Erythroblast (primary cell): ENCODE data around the gene STARD9.

ENCODE experiments used
- DNase-seq, 2 experiments: peaks; one replicate each; lab custom pipeline; 2025; lab: John Stamatoyannopoulos, UW
- GATA1 ChIP-seq: IDR thresholded peaks from 2 replicates; pipeline ENCODE4 v1.6.1; 2011; ENCODE audit warnings: low read depth, mild to moderate bottlenecking, control low read depth, low read length, moderate library complexity
- POLR2A ChIP-seq: IDR thresholded peaks from 2 replicates; pipeline ENCODE4 v1.6.1; 2011; ENCODE audit warnings: mild to moderate bottlenecking, low read length

Gene STARD9

DNA sequence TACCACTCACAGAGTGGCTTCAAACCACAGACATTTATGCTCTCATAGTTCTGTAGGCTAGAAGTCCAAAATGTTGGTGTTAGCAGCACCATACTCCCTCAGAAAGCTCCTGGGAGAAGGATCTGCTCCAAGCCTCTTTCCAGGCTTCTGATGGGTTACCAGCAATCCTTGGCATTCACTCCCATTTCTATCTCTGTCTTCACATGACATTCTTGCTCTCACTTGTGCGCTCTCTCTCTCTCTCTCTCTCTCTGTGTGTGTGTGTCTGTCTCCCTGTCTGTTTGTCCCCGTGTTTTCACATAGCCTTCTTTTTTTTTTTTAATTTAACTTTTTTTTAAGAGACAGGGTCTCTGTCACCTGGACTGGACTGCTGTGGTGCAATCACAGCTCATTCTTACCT is 135.3 kb downstream of the STARD9 start:
- TF ChIP-seq POLR2A = no peak
- no peak for TF ChIP-seq GATA1
- no peak for DNase-seq

DNA sequence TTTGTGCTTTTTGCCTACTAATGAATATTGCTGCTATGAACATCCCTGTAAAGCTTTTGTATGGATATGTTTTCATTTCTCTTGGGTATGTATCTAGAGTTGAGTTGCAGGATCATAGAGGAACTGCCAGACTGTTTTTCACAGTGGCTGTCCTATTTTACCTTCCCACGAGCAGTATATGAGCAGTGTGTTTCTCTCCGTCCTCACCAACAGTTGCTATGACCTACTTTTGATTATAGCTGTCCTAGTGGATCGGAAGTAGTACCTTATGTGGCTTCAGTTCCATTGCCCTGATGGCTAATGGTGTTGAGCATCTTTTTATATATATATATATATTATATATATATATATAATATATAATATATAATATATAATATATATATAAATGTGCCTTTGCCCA is 136.3 kb downstream of the STARD9 start:
- no peak for TF ChIP-seq POLR2A
- TF ChIP-seq GATA1 = no peak
- no peak for DNase-seq

DNA sequence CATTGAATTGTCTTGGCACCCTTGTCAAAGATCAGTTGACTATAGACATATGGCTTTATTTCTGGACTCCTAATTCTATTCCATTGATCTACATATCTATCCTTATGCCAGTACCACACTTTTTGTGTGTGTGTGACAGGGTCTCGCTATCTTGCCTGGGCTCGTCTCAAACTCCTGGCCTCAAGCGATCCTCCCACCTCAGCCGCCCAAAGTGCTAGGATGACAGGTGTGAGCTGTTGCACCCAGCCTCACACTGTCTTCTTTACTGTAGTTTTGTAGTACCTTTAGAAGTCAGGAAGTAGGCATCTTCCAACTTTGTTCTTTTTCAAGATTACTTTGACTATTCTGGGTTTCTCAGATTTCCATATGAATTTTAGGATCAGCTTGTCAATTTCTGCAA is 137.2 kb downstream of the STARD9 start:
- DNase-seq = no peak
- TF ChIP-seq GATA1 (no peak), POLR2A (no peak)

DNA sequence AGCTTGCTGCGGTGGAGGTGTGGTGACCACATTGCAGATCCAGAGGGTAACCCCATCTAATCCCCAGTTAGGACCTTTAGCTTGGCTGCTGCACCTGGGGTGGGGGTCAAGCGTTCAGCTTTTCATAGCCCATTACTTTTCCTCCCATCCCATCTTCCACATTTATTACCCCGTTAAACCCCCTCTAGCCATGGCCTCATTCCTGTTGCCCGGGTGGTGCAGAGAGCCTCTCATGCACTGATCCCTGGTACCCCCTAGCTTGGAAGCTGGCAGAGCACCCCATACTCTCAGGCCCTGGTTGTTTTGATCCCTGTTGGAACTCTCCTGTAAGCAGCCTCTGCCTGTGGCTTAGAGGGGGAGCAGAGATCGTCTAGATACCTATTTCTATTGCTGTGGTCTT is 140.7 kb downstream of the STARD9 start:
- DNase-seq = no peak

DNA sequence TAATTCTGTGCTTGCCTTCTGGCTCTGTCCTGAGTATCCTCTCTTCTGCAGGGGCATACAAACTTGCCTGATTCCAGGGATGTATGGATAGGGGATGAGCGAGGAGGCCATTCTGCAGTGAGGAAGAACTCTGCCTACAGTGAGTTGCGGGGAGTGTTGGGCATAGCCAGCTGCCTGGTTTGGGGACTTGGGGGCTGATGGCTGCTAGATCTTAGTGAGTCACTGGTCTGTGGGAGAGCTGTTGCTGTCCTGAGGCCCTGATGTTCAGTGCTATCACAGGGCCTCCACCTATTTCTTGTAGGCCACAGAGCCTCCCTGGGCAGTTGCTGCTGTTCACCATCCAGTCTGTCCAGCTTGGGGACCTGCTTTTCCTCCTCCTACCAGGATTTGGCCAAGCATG is 141.2 kb downstream of the STARD9 start:
- TF ChIP-seq GATA1 (no peak), POLR2A (no peak)
- DNase-seq = no peak

More for the DNA sequence above, 140.7 kb downstream of the STARD9 start:
- TF ChIP-seq GATA1 (no peak), POLR2A (no peak)

DNA sequence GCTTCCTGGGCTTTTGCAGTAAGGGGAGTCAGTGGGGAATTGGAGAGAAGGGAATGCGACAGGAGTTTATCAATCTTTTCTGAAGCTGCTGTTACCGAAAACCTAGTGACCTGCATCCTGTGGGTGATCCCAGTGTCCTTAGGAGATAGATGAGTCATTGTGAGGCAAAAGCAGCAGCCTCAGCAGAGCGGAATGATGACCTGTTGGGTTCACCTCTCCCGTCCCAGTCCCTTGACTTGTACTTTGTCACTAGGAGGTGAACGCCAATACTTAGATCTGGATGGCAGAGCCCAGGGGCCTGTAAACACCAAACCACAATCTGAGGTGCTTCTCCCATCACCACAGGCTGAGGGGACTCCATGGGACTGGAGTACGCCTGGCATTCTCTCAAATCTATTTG is 143.6 kb downstream of the STARD9 start:
- TF ChIP-seq POLR2A = no peak
- no peak for TF ChIP-seq GATA1
- no peak for DNase-seq

DNA sequence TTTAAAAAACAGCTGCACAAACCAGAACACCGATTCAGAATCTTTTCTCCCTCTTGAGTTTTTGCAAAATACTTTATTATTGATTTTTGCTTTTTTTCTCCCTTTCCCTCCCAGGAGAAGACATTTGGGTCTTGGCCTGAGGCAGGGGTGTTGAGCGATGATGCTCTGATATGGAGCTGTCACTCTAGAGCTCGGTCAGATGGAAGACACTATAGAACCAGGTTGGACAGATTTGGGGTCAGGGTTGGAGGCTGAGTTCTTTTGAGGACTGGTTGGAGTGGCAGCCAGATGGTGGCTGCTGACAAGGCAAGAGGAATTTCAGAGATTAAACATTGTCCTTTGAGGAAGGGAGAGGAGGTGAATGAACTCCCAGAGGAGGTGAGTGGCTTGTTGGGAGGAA is 144.7 kb downstream of the STARD9 start:
- DNase-seq = no peak
- TF ChIP-seq POLR2A = no peak

DNA sequence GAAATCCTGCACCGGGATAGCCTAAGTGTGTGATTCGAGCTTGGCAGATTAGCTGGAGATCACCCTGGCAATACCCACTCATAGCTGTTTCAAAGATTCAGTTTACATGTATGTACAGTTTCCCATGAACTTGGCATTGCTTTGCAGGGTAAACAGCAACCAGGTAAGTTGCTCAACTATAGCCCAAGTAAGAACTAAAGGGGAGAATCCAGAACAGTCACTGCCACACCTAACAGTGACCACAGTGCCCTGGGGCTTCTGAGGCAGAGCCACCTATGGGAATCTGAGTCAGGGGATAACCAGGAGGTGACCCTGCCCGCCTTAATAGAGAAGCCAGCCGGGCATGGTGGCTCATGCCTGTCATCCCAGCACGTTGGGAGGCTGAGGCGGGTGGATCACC is 145.6 kb downstream of the STARD9 start:
- TF ChIP-seq GATA1 = no peak
- no peak for TF ChIP-seq POLR2A
- no peak for DNase-seq

DNA sequence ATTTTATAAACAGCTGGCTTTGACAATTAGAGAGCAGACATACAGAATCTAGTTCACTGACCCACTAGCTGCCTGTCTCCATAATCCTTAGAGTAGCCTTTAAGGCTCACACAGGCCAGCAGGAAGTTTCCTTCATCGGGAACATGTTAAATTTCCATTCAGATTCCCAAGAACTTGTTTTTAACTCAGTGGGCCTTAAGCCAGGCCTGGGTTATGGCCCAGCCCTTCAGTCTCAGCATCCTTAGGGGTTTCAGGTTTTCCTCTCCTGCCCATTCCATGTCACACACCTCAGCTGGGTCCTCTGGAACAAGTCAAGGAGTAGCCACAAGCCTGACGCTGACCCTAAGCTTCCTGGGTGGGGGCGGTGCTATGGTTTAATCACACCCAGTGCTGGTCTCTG is 146.5 kb downstream of the STARD9 start:
- no peak for DNase-seq
- no peak for TF ChIP-seq GATA1
- no peak for TF ChIP-seq POLR2A

DNA sequence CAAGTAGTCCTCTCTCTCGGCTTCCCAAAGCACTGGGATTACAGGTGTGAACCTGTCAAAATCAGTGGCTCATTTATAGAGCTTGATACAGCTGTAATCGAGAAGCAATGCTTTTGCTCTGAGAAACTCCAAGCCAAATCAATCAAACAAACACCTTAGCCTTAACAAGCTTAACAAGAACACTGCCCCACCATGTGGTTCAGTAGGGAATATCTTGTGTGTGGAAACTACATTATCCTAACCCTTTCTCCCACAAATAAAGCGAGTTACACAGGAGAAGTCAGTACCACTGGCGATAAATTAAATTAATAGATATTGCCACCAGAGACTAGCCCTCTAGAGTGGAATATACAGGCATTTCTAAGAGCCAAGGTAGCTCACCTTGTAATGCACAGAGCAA is 147.7 kb downstream of the STARD9 start:
- DNase-seq = no peak
- TF ChIP-seq POLR2A (no peak), GATA1 (no peak)

DNA sequence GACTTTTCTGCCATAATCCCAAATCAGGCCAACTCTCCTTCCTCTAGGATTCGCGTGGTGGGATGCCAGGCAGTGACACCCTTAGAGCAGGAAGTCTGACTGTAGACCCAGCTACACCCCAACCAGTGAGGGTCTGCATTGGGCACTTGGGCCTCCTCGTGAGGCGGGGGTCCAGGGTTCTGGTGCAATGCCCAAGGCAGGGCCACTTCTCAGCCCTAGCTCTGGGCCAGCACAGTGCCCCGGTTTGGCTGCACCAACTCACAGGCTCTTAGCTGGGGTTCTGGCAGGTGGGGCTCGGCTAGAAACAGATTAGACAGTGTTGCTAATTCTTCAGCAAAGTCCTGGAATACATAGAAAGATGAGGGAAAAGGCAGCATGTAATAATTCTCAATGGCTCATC is 148.9 kb downstream of the STARD9 start:
- TF ChIP-seq GATA1 (no peak), POLR2A (no peak)
- DNase-seq = no peak

DNA sequence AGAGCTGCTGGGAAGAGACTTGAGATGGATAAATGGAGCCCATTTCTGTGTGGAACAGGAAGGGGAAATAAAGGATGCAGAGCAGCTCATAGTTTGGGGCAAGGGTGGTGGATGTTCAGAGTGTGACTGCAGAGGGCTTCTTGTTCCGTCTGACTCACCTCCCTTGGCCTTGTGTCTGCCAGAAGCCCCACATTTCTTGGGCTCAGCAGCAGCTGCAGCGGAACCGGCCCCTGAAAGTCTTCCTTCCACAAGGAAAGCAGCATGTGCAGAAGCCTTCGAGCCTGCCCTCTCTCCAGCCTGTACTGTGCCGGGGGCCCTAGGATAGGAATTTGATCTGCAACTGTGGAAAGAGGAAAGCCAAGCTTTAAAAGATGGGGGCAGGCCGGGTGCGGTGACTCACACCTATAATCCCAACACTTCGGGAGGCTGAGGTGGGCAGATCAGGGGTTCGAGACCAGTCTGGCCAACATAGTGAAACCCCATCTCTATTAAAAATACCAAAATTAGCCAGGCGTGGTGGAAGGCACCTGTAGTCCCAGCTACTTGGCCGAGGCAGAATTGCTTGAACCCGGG is 150.0 kb downstream of the STARD9 start:
- DNase-seq = no peak
- TF ChIP-seq GATA1 = no peak

DNA sequence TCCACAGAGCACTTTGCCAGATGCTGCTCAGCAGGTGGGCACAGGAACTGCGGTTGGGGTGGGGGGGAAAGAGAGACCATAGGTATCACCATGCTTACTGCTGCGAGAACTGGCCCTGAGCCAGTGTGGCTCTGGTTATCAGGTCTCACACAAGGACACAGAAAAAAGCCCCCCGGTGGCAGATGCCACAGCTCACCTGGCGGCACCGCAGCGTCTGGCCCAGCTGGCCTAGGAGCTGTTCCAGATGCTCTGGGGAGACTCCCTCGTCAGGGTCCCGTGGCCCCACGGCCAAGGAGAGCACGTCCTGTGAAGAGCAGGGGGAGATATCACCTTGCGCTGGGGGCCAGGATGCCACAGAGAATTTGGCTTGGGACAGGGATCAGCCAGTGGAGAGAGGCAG is 150.7 kb downstream of the STARD9 start:
- no peak for DNase-seq
- no peak for TF ChIP-seq POLR2A
- no peak for TF ChIP-seq GATA1

DNA sequence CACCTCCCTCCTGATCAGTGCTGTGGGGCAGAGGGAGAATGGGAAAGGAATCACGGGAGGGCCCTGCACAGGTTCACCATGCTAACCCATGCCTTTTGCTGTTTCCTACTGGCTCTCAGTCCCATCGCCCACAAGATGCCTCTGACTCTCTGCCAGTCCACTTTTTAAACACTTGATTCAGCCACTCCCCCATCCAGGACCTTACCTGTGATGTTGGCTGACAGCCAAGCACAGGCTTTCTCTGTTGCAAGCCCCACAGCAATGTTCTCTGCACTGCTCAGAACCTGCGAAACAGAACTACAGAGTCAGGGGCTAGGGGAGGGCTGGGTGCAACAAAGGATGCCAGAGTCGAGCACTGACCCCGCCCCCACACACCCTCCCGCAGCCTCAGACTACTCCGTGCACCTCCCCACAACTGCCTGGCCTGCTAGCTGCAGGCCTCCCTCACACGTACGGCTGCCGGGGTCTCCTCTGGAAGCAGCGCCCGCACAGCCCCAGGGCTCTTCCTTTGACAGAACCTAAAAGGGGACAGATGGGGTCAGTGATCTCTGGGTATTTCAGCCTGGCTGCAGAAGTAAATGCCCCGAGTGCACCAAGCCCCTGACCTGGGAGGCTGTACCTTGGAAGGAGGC is 152.5 kb downstream of the STARD9 start:
- TF ChIP-seq POLR2A (no peak), GATA1 (no peak)
- DNase-seq = no peak

DNA sequence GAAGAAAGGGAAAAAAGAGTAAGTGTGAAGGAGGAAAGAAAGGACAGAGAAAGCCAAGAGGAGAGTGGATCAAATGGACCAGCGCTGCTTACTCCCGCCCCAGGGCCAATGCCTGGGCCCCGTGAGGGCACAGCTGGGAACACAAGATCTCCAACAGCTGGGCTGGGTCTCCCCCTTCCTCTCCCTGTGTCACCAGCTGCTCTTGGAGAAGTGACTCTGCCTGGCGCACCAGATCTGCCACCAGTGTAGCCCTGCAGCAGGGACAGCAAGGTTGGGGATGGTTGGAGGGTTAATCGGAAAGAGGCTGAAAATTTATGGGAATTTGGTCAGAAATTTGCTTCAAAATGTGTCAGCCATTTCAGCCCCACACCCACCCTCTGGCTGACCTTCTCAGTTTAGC is 153.2 kb downstream of the STARD9 start:
- TF ChIP-seq POLR2A (no peak), GATA1 (no peak)
- no peak for DNase-seq
